ENCODE results near the gene GATAD2A.

- TF ChIP-seq CTCF (optimal IDR thresholded peaks at IDR 0.05 in 1 of 3, IDR thresholded peaks at IDR 0.05 in 1 of 3, conservative IDR thresholded peaks at IDR 0.05 in 1 of 3; ENCODE audit: extremely low read depth in 1 of 3, insufficient read depth in 2 of 3, low read length in 3 of 3) (no peak), EZH2 (IDR thresholded peaks at IDR 0.05; ENCODE audit: low read length) (no peak)
These were observed 101.9 kb downstream of the GATAD2A start for GRCh38 chr19:19507354-19507753.
